DOHH2 (cell line): ENCODE data around the gene NT5C1B.

Experiments
- H3F3A ChIP-seq: fragments of 200-600 bp; sonication (generic), shearing (Covaris generic); 2 replicates; pipeline ENCODE4 v1.6.0; 2016; ENCODE audit warnings: antibody characterized with exemption, mild to moderate bottlenecking; ENCODE audit not compliant: control insufficient read depth, insufficient read depth
- H3K27ac ChIP-seq: fragments of 200-600 bp; sonication (generic); 2 replicates; pipeline ENCODE4 v1.5.1; 2014; ENCODE audit warnings: low read depth, mild to moderate bottlenecking, low read length, moderate library complexity
- H3K27me3 ChIP-seq: fragments of 200-600 bp; sonication (generic); 2 replicates; pipeline ENCODE4 v1.6.1; 2014; ENCODE audit warnings: mild to moderate bottlenecking, low read length, mixed read lengths; ENCODE audit not compliant: control insufficient read depth
- H3K36me3 ChIP-seq: fragments of 200-600 bp; sonication (generic); 2 replicates; pipeline ENCODE4 v1.6.1; 2014; ENCODE audit warnings: mild to moderate bottlenecking, low read length, moderate library complexity, mixed read lengths; ENCODE audit not compliant: control insufficient read depth
- H3K4me1 ChIP-seq: fragments of 200-600 bp; sonication (generic); 2 replicates; pipeline ENCODE4 v1.6.1; 2014; ENCODE audit warnings: mild to moderate bottlenecking, low read length, mixed read lengths; ENCODE audit not compliant: control insufficient read depth
- H3K4me2 ChIP-seq: fragments of 200-600 bp; sonication (generic); 2 replicates; pipeline ENCODE4 v1.6.0; 2014; ENCODE audit warnings: mild to moderate bottlenecking, low read length, moderate library complexity
- H3K4me3 ChIP-seq: fragments of 200-600 bp; sonication (generic); 2 replicates; pipeline ENCODE4 v1.5.1; 2014; ENCODE audit warnings: mild to moderate bottlenecking, low read length, mixed read lengths
- H3K79me2 ChIP-seq: fragments of 200-600 bp; sonication (generic); 2 replicates; pipeline ENCODE4 v1.6.1; 2014; ENCODE audit warnings: mild to moderate bottlenecking, low read length, mixed read lengths; ENCODE audit not compliant: control insufficient read depth
- H3K9me2 ChIP-seq: fragments of 200-600 bp; sonication (generic); replicated peaks from 2 replicates; pipeline ENCODE4 v1.6.1; 2014; ENCODE audit warnings: mild to moderate bottlenecking, low read length, mixed read lengths; ENCODE audit not compliant: control insufficient read depth
- H3K9me3 ChIP-seq: fragments of 200-600 bp; sonication (generic); 2 replicates; pipeline ENCODE4 v1.6.1; 2014; ENCODE audit warnings: antibody characterized with exemption, low read length, mixed read lengths; ENCODE audit not compliant: control insufficient read depth, insufficient read depth
- H4K20me1 ChIP-seq: fragments of 200-600 bp; sonication (generic); 2 replicates; pipeline ENCODE4 v1.6.0; 2014; ENCODE audit warnings: low read depth, mild to moderate bottlenecking, antibody characterized with exemption, low read length, moderate library complexity; ENCODE audit not compliant: control insufficient read depth, insufficient read depth
- CTCF ChIP-seq: fragments of 200-600 bp; sonication (generic); IDR thresholded peaks from one replicate; pipeline ENCODE4 v1.5.1; 2014; ENCODE audit warnings: antibody characterized with exemption, mild to moderate bottlenecking, low read depth, low read length; ENCODE audit not compliant: poor library complexity, severe bottlenecking
- EZH2phosphoT487 ChIP-seq: fragments of 200-600 bp; sonication (generic); IDR thresholded peaks from 2 replicates; pipeline ENCODE4 v1.6.1; 2017; ENCODE audit warnings: borderline replicate concordance, mild to moderate bottlenecking, antibody characterized with exemption, low read length, moderate library complexity, mixed read lengths

Gene NT5C1B

DNA sequence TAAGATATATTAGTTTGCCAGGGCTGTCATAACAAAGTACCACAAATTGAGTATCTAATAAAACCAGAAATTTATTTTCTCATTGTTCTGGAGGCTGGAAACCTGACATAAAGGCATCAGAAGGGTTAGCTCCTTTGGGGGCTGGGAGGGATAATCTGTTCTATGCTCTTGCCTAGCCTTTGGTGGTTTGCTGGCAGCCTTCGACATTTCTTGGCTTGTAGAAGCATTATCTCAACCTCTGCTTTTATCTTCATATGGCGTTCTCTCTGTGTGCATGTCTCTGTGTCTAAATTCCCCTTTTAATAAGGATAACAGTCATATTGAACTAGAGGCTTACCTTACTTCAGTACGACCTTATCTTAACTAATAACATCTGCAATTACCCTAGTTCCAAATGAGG, 22.8 kb upstream of the NT5C1B start:
- Histone ChIP-seq H3K9me2 (no peaks in the 10 kb centered on the region), H4K20me1 (no peaks in the 10 kb centered on the region), H3K4me2 (no peak overlapping the region), H3K4me1 (no peaks in the 10 kb centered on the region), H3K27me3 (peaks cover 2% of the 10 kb centered on the region; the same call in 1 of the 2 replicates), H3K36me3 (no peaks in the 10 kb centered on the region), H3K4me3 (no peak overlapping the region), H3K9me3 (no peaks in the 10 kb centered on the region), H3K79me2 (no peaks in the 10 kb centered on the region), H3K27ac (no peak overlapping the region), H3F3A (no peaks in the 10 kb centered on the region)
- TF ChIP-seq EZH2phosphoT487 (no peak), CTCF (no peak)

DNA sequence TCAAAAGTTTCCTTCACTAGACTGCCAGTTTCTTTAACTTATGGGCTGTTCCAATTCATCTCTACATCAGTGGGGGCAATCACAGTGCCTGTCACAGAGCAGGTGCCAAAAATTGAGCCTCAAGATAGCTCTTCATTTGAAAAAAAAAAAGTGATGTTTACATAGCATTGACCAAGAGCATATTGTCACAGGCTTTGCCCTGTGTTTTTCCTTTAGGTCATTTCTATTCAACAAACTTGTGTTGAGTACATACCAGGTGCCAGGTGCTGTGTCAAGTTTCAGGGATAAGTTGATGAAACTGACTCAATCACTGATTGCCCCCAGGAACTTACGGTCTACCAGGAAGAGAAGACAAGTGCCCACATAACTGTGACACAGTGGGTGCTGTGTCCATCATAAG, 22.2 kb upstream of the NT5C1B start:
- TF ChIP-seq EZH2phosphoT487 (no peak), CTCF (no peak)
- no peaks in the 10 kb centered on the region for H4K20me1 ChIP-seq

DNA sequence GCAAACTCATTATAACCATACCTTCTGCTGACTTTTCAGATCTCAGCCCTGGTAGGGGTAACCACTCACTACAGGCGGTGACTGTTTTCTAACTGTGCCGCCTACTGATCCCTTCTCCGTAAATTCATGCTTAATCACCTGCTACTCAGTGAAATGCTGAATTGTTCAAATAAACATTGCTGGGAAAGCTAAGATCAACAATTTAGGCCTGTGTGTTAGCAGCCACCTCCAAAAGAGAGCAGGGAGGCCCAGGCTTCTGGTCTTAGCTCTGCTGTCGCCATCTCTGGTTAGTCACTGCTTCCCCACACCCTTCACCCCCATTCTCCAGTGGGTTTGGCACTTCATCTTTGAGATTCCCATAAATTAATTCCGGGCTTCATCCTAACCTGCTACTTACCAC, 21.8 kb upstream of the NT5C1B start:
- Histone ChIP-seq H3K4me2 (no peak overlapping the region), H3K4me3 (no peak overlapping the region), H3F3A (no peaks in the 10 kb centered on the region), H3K4me1 (no peaks in the 10 kb centered on the region), H3K27me3 (peaks cover 2% of the 10 kb centered on the region; the same call in 1 of the 2 replicates), H3K79me2 (no peaks in the 10 kb centered on the region), H3K9me2 (no peaks in the 10 kb centered on the region), H4K20me1 (no peaks in the 10 kb centered on the region), H3K36me3 (no peaks in the 10 kb centered on the region), H3K27ac (no peak overlapping the region), H3K9me3 (no peaks in the 10 kb centered on the region)
- TF ChIP-seq CTCF (no peak), EZH2phosphoT487 (no peak)

More for the DNA sequence above, 22.2 kb upstream of the NT5C1B start:
- no peaks in the 10 kb centered on the region for H3K79me2 ChIP-seq
- peaks cover 2% of the 10 kb centered on the region; the same call in 1 of the 2 replicates for H3K27me3 ChIP-seq
- no peaks in the 10 kb centered on the region for H3K9me3 ChIP-seq
- H3K9me2 ChIP-seq: no peaks in the 10 kb centered on the region
- no peak overlapping the region for H3K4me3 ChIP-seq
- no peak overlapping the region for H3K27ac ChIP-seq
- no peaks in the 10 kb centered on the region for H3F3A ChIP-seq
- no peaks in the 10 kb centered on the region for H3K36me3 ChIP-seq
- H3K4me2 ChIP-seq: no peak overlapping the region
- H3K4me1 ChIP-seq: no peaks in the 10 kb centered on the region

- Histone ChIP-seq H4K20me1 (no peaks in the 10 kb centered on the region), H3K9me3 (no peaks in the 10 kb centered on the region), H3K9me2 (no peaks in the 10 kb centered on the region), H3K27ac (no peak overlapping the region), H3K27me3 (peaks cover 2% of the 10 kb centered on the region; the same call in 1 of the 2 replicates), H3F3A (no peaks in the 10 kb centered on the region), H3K4me1 (no peaks in the 10 kb centered on the region), H3K79me2 (no peaks in the 10 kb centered on the region), H3K4me2 (no peak overlapping the region), H3K36me3 (no peaks in the 10 kb centered on the region), H3K4me3 (no peak overlapping the region)
- no peak for TF ChIP-seq CTCF
- TF ChIP-seq EZH2phosphoT487: no peak
These were observed 21.3 kb upstream of the NT5C1B start for GRCh38 chr2:18610651-18611050.
